WTC11 (cell line): ENCODE results near the gene MDFIC. TPM values are rescaled to one million over a fixed set of nuclear protein-coding genes. Genes with fewer than 3 reads are reported as not detected.

ENCODE experiments used
- ATAC-seq: fragments of 200-7000 bp; cut with Tn5 transposase; 2 replicates; pipeline ENCODE4 v1.10.0; 2021; ENCODE audit warnings: mild to moderate bottlenecking, moderate library complexity
- CTCF ChIA-PET: fragments of 300-600 bp; sonication (Branson Sonifier 250); formaldehyde crosslinking; loops from one replicate; lab custom pipeline; 2021; ENCODE audit warnings: antibody characterized with exemption; lab: Charles Lee
- POLR2A ChIA-PET: fragments of 350-600 bp; sonication (Branson Sonifier 250); formaldehyde crosslinking; loops from one replicate; lab custom pipeline; 2021; ENCODE audit warnings: antibody characterized with exemption; lab: Charles Lee
- DNase-seq: peaks from one replicate; pipeline ENCODE4 v3.0.0; 2021; ENCODE audit warnings: low spot score
- H3K27ac Mint-ChIP-seq: 2 replicates; pipeline ENCODE4 v1.8.0; 2021; ENCODE audit warnings: mixed read lengths
- H3K27me3 Mint-ChIP-seq: 2 replicates; pipeline ENCODE4 v1.8.0; 2021; ENCODE audit warnings: low read depth, mild to moderate bottlenecking, moderate library complexity, mixed read lengths
- H3K36me3 Mint-ChIP-seq: 2 replicates; pipeline ENCODE4 v1.8.0; 2021; ENCODE audit warnings: mixed read lengths
- H3K4me1 Mint-ChIP-seq: 2 replicates; pipeline ENCODE4 v1.8.0; 2022; ENCODE audit warnings: mixed read lengths
- H3K4me3 Mint-ChIP-seq: 2 replicates; pipeline ENCODE4 v1.8.0; 2021; ENCODE audit warnings: mild to moderate bottlenecking, moderate library complexity, mixed read lengths
- H3K9me3 Mint-ChIP-seq: 2 replicates; pipeline ENCODE4 v1.8.0; 2021; ENCODE audit warnings: mixed read lengths
- AR ChIP-seq: fragments of 250-450 bp; sonication (Bioruptor Pico); IDR thresholded peaks from 2 replicates; pipeline ENCODE4 v1.9.0; 2021; ENCODE audit warnings: mild to moderate bottlenecking
- ESRRA ChIP-seq: sonication (generic); formaldehyde crosslinking; IDR thresholded peaks from 2 replicates; pipeline ENCODE4 v1.8.1; 2022; ENCODE audit warnings: mild to moderate bottlenecking, missing genetic modification reagents, borderline replicate concordance
- IRF2 ChIP-seq: sonication (generic); formaldehyde crosslinking; IDR thresholded peaks from 2 replicates; pipeline ENCODE4 v1.8.0; 2022; ENCODE audit warnings: low read depth, missing genetic modification reagents, borderline replicate concordance
- JAZF1 ChIP-seq: fragments of 250-450 bp; sonication (Bioruptor Pico); IDR thresholded peaks from 2 replicates; pipeline ENCODE4 v1.9.0; 2021; ENCODE audit warnings: moderate library complexity, mild to moderate bottlenecking, inconsistent platforms
- KAT7 ChIP-seq: sonication (generic); formaldehyde crosslinking; IDR thresholded peaks from 2 replicates; pipeline ENCODE4 v1.8.1; 2023; ENCODE audit warnings: missing genetic modification reagents, mild to moderate bottlenecking, borderline replicate concordance
- NFATC4 ChIP-seq: fragments of 250-450 bp; sonication (Bioruptor Pico); IDR thresholded peaks from 2 replicates; pipeline ENCODE4 v1.9.0; 2021; ENCODE audit warnings: mild to moderate bottlenecking
- NFYB ChIP-seq: sonication (generic); formaldehyde crosslinking; conservative IDR thresholded peaks from 2 replicates; pipeline ENCODE4 v1.8.0; 2022; ENCODE audit warnings: low read depth, missing genetic modification reagents
- NR1H2 ChIP-seq: sonication (generic); formaldehyde crosslinking; IDR thresholded peaks from 2 replicates; pipeline ENCODE4 v1.9.0; 2021; ENCODE audit warnings: mild to moderate bottlenecking, moderate library complexity, missing genetic modification reagents
- NR3C1 ChIP-seq: sonication (generic); formaldehyde crosslinking; conservative IDR thresholded peaks from 2 replicates; pipeline ENCODE4 v1.8.1; 2023; ENCODE audit warnings: low read depth, mild to moderate bottlenecking, missing genetic modification reagents
- PRRX2 ChIP-seq: fragments of 250-450 bp; sonication (Bioruptor Pico); IDR thresholded peaks from 2 replicates; pipeline ENCODE4 v1.8.0; 2021; ENCODE audit warnings: mild to moderate bottlenecking
- RELA ChIP-seq: sonication (generic); formaldehyde crosslinking; IDR thresholded peaks from 2 replicates; pipeline ENCODE4 v1.8.1; 2022; ENCODE audit warnings: missing genetic modification reagents, mild to moderate bottlenecking, borderline replicate concordance
- SOX15 ChIP-seq: fragments of 250-450 bp; sonication (Bioruptor Pico); IDR thresholded peaks from 2 replicates; pipeline ENCODE4 v1.9.0; 2021; ENCODE audit warnings: mild to moderate bottlenecking
- TCF7 ChIP-seq: sonication (generic); formaldehyde crosslinking; IDR thresholded peaks from 2 replicates; pipeline ENCODE4 v1.8.0; 2022; ENCODE audit warnings: mild to moderate bottlenecking, low read depth, missing genetic modification reagents, moderate library complexity
- TP53 ChIP-seq: sonication (generic); formaldehyde crosslinking; IDR thresholded peaks from 2 replicates; pipeline ENCODE4 v1.8.1; 2023; ENCODE audit warnings: mild to moderate bottlenecking, missing genetic modification reagents
- USF1 ChIP-seq: sonication (generic); formaldehyde crosslinking; IDR thresholded peaks from 2 replicates; pipeline ENCODE4 v1.8.0; 2022; ENCODE audit warnings: mild to moderate bottlenecking, missing genetic modification reagents
- ZNF138 ChIP-seq: sonication (generic); formaldehyde crosslinking; conservative IDR thresholded peaks from 2 replicates; pipeline ENCODE4 v1.8.1; 2022; ENCODE audit warnings: mild to moderate bottlenecking, moderate library complexity, missing genetic modification reagents
- ZNF219 ChIP-seq: sonication (generic); formaldehyde crosslinking; IDR thresholded peaks from 2 replicates; pipeline ENCODE4 v1.8.0; 2023; ENCODE audit warnings: missing genetic modification reagents, mild to moderate bottlenecking, borderline replicate concordance
- ZNF232 ChIP-seq: sonication (generic); formaldehyde crosslinking; IDR thresholded peaks from 2 replicates; pipeline ENCODE4 v1.8.0; 2022; ENCODE audit warnings: mild to moderate bottlenecking, missing genetic modification reagents
- ZNF317 ChIP-seq: sonication (generic); formaldehyde crosslinking; IDR thresholded peaks from 2 replicates; pipeline ENCODE4 v1.8.1; 2023; ENCODE audit warnings: low read depth, mild to moderate bottlenecking, moderate library complexity, missing genetic modification reagents, borderline replicate concordance
- ZNF396 ChIP-seq: fragments of 250-450 bp; sonication (Bioruptor Pico); IDR thresholded peaks from 2 replicates; pipeline ENCODE4 v1.8.0; 2021; ENCODE audit warnings: mild to moderate bottlenecking, moderate library complexity, borderline replicate concordance
- ZNF423 ChIP-seq: fragments of 250-450 bp; sonication (Bioruptor Pico); IDR thresholded peaks from 2 replicates; pipeline ENCODE4 v2.1.2; 2022; ENCODE audit warnings: mild to moderate bottlenecking, moderate library complexity
- ZNF532 ChIP-seq: fragments of 250-450 bp; sonication (Bioruptor Pico); IDR thresholded peaks from 2 replicates; pipeline ENCODE4 v1.9.0; 2021; ENCODE audit warnings: mild to moderate bottlenecking, borderline replicate concordance
- ZSCAN18 ChIP-seq: fragments of 250-450 bp; sonication (Bioruptor Pico); IDR thresholded peaks from 2 replicates; pipeline ENCODE4 v2.1.2; 2022; ENCODE audit warnings: mild to moderate bottlenecking, moderate library complexity
- total RNA-seq: library from RNA; stranded (reverse); gene quantifications from 3 replicates; pipeline ENCODE4 v1.2.3, GENCODE V29; 2021
- TF ChIP-seq, protein P1 (sequence below): sonication (generic); formaldehyde crosslinking; IDR thresholded peaks from 2 replicates; pipeline ENCODE4 v1.8.1; 2022; ENCODE audit warnings: low read depth, mild to moderate bottlenecking, moderate library complexity, missing genetic modification reagents, borderline replicate concordance
- TF ChIP-seq, protein P2 (sequence below): sonication (generic); formaldehyde crosslinking; IDR thresholded peaks from 2 replicates; pipeline ENCODE4 v1.8.1; 2023; ENCODE audit warnings: mild to moderate bottlenecking, missing genetic modification reagents, moderate library complexity

MDFIC gene
- total RNA-seq, 1 experiment from 2014 or later, result 8.4 TPM

DNA sequence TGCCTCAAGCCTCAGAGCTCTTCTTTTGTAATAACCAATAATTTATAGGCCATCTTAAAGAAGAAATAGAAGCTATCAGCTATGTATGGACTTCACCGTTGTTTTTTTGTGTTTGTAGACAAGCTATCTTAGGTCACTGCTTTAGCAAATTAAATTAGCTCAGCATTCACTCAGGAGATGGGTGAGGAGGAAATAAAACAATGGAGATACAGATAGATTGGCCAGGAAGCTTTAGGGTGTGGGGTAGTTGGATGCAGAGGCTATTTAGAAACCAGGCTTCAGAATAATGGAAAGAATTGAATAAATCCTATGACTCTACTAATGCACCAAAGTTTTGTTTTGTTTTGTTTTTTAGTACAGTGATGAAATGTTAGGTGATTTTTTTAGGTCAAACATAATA, 66.1 kb downstream of the MDFIC start (continued):
- TF ChIP-seq AR (CRISPR knock-in tag), result no peak
- TF ChIP-seq ZNF317 (CRISPR knock-in tag), result no peak
- no peak for TF ChIP-seq ZNF396 (CRISPR knock-in tag)
- TF ChIP-seq ZNF423 (CRISPR knock-in tag), result no peak
- no peak for TF ChIP-seq SOX15 (CRISPR knock-in tag)
- TF ChIP-seq JAZF1 (CRISPR knock-in tag), result no peak
- TF ChIP-seq ZNF532 (CRISPR knock-in tag), result no peak
- TF ChIP-seq, all 79 proteins: peak for 0

GRCh38 chr7:114988755-114989375, 67.0 kb downstream of the MDFIC start:
- Mint-ChIP-seq H3K27ac (no peak overlapping the region), H3K36me3 (peaks cover 6% of the 10 kb centered on the region; the same call in 1 of the 2 replicates), H3K9me3 (peaks cover 4% of the 10 kb centered on the region), H3K4me3 (no peak overlapping the region), H3K27me3 (no peaks in the 10 kb centered on the region), H3K4me1 (peaks cover 21% of the 10 kb centered on the region)
- ATAC-seq (no peak), DNase-seq (no peak)
- CTCF ChIA-PET, result no interaction called here
- POLR2A ChIA-PET, result no interaction called here
- no peak for TF ChIP-seq ZNF219 (CRISPR knock-in tag)
- no peak for TF ChIP-seq TCF7 (CRISPR knock-in tag)
- TF ChIP-seq NFYB, result no peak
- TF ChIP-seq NFATC4, result no peak
- TF ChIP-seq, protein P1, sequence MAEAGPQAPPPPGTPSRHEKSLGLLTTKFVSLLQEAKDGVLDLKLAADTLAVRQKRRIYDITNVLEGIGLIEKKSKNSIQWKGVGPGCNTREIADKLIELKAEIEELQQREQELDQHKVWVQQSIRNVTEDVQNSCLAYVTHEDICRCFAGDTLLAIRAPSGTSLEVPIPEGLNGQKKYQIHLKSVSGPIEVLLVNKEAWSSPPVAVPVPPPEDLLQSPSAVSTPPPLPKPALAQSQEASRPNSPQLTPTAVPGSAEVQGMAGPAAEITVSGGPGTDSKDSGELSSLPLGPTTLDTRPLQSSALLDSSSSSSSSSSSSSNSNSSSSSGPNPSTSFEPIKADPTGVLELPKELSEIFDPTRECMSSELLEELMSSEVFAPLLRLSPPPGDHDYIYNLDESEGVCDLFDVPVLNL, result no peak
- TF ChIP-seq ZNF396 (CRISPR knock-in tag), result no peak
- TF ChIP-seq ESRRA (CRISPR knock-in tag), result no peak
- TF ChIP-seq, protein P2, sequence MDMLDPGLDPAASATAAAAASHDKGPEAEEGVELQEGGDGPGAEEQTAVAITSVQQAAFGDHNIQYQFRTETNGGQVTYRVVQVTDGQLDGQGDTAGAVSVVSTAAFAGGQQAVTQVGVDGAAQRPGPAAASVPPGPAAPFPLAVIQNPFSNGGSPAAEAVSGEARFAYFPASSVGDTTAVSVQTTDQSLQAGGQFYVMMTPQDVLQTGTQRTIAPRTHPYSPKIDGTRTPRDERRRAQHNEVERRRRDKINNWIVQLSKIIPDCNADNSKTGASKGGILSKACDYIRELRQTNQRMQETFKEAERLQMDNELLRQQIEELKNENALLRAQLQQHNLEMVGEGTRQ (CRISPR knock-in tag), result no peak
- TF ChIP-seq ZNF138 (CRISPR knock-in tag), result no peak
- TF ChIP-seq NR1H2, result no peak
- TF ChIP-seq NR3C1, result no peak
- no peak for TF ChIP-seq USF1
- TF ChIP-seq KAT7 (CRISPR knock-in tag), result no peak
- TF ChIP-seq TP53 (CRISPR knock-in tag), result no peak
- no peak for TF ChIP-seq ZNF232 (CRISPR knock-in tag)
- no peak for TF ChIP-seq ZSCAN18 (CRISPR knock-in tag)
- TF ChIP-seq IRF2 (CRISPR knock-in tag), result no peak
- no peak for TF ChIP-seq PRRX2 (CRISPR knock-in tag)
- no peak for TF ChIP-seq RELA (CRISPR knock-in tag)
